ENCODE measurements around the gene TSPAN7.

The TSPAN7 gene

GRCh38 chrX:38561126-38561868, at the start of gene TSPAN7:
TSPAN7 (plus strand) TSS chrX:38561542; CDS start chrX:38561547, 5 bp downstream.
- DNase-seq: peak; percentile 73 to 94 (median 90)

GRCh38 chrX:38513112-38513742, 48.1 kb upstream of the TSPAN7 start:
- DNase-seq: peak in 2 of 3 experiments; percentile 37 to 73

DNA sequence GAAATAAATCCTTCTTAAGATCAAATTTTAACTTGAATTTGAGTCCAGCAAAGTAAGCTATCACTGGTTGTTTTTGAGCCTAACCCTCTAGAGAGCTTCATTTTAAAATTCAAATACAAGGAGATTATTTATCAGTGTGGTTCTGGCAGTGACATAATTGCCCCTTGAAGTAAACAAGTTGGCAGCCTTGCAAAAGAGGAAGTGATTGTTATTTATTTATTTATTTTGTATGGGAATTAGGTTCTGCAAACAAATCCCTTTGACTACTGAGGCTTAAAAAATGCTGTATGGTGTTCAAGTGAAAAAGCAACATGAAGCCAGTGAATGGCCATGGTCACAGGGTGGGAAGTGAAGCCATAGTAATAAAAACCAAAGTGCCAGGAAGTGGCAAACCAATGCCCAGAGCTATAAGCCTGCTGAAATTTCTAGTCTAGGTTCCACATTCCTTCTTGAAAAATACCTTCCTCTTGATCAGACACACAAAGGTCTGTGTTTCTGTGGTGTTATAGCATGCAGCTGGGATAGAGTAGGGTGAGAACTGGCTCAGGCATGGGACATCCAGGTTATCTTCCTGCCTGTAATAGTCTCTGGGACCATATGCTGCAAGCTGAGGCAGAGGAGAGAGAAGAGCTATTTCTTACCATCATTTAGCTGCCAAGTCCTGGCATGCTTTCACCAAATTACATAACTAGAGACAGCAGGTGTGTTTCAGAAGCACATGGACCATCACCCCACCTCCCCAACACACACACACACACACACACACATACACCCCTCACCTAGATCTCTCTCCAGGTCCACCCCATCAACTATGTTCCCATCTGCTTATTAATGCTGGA, 47.1 kb upstream of the TSPAN7 start:
- peak in 1 of 3 experiments; percentile 30 for DNase-seq

GRCh38 chrX:38515291-38515690, 46.1 kb upstream of the TSPAN7 start:
- no peak for DNase-seq

- no peak for DNase-seq
These were observed 45.1 kb upstream of the TSPAN7 start for GRCh38 chrX:38516196-38516774.

DNA sequence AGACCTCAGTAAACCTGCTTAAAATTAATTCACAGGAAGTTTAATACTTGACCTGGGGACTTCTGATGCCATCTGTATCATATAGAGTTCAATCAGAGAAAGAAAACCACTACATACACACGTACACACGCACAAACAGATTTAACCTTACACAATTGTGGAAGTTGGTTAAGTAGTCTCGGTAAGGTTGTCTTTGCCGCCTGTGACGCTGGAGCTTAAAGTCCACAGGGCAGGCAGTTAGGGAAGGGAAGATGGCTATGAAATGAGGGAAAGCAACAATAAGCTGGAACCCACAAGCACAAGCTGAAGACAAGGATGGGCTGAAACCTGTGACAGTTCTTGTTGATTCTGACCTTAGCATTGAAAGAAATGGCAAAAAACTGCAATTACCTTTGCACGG, 41.7 kb upstream of the TSPAN7 start:
- DNase-seq: no peak

DNA sequence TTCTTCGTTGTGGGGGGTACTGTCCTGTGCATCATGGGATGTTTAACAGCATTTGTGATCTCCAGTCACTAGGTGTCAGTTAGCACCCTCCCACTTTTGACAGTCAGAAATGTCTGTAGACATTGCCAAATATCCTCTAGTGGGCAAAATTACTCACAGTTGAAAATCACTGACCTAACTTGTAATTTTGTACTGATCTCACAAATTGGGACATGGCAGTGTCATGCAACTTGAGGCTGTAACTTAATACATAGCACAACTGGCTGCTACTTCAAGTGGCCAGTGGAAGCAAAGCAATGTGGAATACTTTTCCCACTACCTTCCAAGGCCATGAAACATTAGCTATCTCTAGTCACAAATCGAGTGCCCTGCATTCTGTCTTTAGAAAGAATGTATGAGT, 23.2 kb upstream of the TSPAN7 start:
- DNase-seq: no peak

GRCh38 chrX:38539748-38540147, 21.6 kb upstream of the TSPAN7 start:
- no peak for DNase-seq

DNA sequence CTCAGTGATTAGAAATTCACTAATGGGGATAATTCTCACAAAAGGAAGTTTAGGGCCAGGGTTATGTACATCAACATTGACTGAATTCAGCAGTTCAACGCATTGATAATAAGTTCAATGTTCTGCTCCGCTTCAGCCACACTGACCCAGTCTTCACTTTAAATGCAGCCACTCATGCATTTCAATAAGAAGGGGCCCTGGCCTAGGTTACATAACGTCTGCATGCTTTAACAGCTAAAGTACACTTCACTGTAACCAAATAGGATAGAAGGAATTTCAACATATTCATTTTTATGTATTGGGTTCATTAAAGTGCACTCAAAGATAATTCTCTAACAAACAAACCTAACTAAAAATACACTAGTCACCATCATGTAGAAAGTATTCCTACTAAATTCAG, 12.8 kb upstream of the TSPAN7 start:
- no peak for DNase-seq

DNA sequence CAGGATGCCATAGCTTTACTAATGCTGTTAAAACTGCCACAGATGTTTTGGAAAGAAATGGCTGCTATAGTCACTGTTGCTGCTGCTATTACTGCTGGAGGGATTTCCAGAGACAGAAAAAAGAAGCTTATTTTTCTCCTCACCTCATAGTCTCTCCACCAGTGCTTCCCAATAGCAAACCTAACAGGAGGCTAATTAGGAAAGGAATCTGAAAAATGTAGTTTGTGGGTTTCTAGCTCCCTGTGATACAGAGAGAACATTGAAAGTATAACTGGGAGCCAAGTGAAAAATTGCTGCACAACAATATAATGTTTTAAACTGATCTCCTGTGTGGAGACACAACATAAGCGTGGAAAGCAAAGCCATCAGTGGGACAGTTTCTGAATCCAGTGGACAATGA, 8.6 kb upstream of the TSPAN7 start:
- DNase-seq: no peak

DNA sequence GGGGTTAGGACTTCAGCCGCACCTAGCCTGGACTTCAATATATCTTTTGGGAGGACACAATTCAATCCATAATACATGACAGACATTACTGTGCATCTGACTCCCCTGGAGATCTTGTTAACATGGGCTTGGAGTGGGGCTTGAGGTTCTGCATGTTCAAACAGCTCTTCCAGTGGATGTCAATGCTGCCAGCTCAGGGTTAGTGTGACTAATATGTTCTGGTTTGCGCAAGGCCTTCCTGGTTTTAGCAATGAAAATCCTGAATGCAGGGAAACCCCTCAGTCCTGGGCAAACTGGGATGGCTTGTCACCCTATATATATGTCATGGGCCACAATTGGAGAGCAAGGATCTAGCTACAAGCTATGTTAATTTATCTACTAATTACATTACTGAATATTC, 2.7 kb upstream of the TSPAN7 start:
- no peak for DNase-seq

GRCh38 chrX:38560776-38561125, 591 bp upstream of the TSPAN7 start:
- DNase-seq: no peak

DNA sequence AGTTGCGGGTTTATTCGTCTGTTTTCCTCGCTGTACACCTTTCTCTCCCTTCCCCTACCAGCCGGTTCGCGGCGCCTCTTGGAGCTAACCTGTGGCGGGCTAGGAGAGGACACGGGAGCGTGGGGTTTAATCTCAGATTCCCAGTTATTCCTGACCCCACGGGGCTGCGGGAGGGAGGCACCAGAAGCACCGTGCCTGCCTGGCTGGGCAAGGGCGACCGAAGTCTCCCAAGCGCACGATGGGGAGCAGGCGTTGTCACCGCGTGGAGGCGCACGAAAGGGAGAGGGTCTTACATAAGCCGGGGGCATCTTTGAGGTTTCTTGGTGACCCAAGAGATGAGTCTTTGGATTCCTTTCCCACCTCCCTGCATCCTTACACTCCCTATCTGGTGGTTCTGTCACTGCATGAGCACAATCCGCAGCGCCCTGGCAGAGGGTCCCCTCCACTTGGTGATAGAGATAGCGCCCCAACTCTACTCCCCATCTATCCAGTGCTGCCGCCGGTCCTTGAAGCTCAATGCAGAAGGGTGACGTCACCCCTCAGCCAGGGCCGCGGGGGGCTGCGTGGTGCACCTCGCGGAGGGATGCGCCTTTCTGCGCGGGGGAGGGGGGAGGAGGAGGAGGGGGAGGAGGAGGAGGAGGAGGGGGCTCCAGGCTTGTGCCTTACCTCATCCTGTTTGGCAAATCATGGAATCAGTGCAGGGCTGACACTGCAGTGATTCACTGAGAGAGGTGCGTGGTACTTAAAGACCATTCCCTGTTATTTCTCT, 793 bp downstream of the TSPAN7 start:
- DNase-seq: peak in 2 of 3 experiments; percentile 79 to 82

- peak in 2 of 3 experiments; percentile 19 to 51 for DNase-seq
These were observed 1.7 kb downstream of the TSPAN7 start for GRCh38 chrX:38563030-38563429.

DNA sequence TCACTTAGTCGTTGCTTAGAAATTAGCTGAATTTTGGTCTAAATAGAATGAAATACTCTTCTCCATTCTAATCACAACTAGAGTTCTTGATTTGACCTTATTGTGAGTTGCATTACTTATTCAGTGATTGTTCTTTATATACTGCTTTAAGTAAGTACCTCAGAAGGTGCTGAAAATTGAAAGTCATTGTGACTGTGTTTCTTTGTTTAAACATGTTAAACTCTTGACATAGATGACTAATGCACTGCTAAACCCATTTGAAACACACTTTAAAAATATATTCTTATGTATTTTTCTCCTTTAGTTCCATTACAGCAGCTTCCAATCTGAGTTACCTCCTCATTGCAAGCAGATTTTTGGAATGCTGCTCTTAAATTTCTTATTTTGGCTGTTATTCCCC, 9.1 kb downstream of the TSPAN7 start:
- DNase-seq: no peak

DNA sequence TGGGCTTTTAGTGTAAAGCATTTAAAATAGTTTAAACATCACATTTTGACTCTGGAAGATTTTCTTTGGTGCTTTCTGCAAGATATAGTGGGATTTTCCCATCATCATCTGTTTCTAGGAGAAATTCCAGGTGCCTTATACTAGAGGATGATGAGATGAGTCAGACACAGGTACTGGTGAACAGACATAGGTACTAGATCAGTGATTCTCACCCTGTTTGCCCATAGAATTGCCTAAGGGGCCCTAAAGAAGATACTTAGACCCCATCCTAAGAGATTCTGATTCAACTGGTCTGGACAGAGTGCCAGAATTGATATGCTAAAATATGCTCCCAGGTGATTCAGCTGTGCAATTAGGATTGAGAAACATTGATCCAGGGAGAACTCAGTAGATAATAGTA, 9.7 kb downstream of the TSPAN7 start:
- no peak for DNase-seq

DNA sequence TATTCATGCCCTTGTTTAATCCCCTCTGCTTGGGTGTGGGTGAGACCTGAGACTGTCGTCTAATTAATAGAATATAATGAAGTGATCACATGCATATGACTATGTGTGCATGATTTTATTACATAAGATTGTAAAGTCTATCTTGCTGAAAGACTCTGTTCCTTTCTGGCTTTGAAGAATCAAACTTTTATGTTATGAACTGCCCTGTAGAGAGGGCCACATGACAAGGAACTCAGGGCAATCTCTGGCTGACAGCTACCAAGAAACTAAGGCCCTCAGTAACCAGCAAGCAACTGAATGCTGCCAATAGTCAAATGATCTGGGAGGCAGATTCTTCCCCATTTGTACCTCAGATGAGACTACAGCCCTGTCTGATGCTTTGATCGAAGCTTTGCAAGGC, 13.5 kb downstream of the TSPAN7 start:
- no peak for DNase-seq

DNA sequence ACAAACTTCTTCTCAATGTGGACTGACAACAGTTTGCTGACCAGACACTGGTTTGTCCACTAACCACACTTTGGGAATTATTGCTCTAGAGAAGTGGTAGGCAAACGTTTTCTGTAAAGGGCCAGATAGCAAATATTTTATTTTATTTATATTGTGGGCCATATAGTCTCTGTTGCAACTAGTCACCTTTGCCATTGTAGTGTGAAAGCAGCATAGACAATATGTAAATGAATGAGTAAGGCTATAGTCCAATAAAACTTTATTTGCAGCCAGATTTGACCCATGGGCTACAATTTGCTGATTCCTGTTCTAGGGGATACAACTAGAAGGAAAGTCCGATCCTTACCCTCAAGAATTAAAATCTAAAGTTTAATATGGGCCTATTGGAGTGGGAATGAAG, 14.5 kb downstream of the TSPAN7 start:
- no peak for DNase-seq

DNA sequence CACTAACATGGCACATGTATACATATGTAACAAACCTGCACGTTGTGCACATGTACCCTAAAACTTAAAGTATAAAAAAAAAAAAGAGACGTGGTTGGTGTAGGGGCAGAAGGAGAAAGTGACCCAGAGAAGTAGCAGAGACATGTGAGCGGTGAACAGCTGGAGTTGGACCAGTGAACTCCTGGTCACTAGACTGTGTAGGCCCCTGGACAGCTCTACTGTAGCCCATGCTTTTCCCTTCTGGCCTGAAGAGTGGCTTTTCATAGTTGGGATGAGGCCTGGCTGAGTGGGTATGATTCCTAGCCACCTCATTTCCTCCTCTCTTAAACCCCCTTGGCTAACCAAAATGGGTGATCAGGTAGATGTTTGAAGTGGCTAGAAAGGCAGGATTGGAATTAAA, 16.4 kb downstream of the TSPAN7 start:
- no peak for DNase-seq

- no peak for DNase-seq
These were observed 16.8 kb downstream of the TSPAN7 start for GRCh38 chrX:38578167-38578566.

GRCh38 chrX:38583181-38583580, 21.8 kb downstream of the TSPAN7 start:
- DNase-seq: no peak

GRCh38 chrX:38594434-38594833, 33.1 kb downstream of the TSPAN7 start:
- no peak for DNase-seq

DNA sequence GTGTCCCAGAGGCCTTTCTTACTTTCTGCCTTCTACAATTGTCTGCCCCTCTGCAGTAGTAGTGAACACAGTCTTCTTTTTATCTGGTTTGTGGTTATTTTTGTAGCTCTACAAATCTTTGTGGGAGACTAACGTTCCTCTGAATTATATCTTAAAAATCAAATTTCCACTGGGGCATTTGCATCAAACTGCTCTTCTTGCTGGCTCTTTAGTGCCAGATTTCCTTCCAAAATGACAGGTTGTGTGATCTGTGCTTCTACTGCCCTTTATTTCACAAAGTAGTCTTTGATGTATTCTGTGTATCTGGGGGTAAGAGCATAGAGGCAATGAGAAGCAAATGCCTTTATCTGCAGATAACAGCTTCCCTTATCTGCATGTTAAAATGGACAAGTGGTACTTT, 34.5 kb downstream of the TSPAN7 start:
- no peak for DNase-seq
